Activated CD4-positive, CD25-positive, alpha-beta regulatory T cell treated with anti-CD3 and anti-CD28 coated beads, Interleukin-2, amount 50 U/mL, for 24 hours (primary cell): ENCODE results near the gene CERT1.
"Not testable (repeated sequence)": the region's sequence is repeated elsewhere in the genome, so short reads cannot be mapped to it uniquely, and the experiment has no call there.

ENCODE experiments used
- ATAC-seq, 2 donors: fragments of 150-1000 bp; cut with Tn5 transposase; one replicate each; pipeline ENCODE4 v1.10.0; 2021; ENCODE audit warnings: mild to moderate bottlenecking in 1 of 2, moderate library complexity in 1 of 2

CERT1 gene

GRCh38 chr5:75340714-75341478 is 170.5 kb downstream of the CERT1 start:
- ATAC-seq: no peak

- no peak for ATAC-seq
Measured at GRCh38 chr5:75338408-75338807, 173.0 kb downstream of the CERT1 start.

GRCh38 chr5:75337366-75338021 is 173.9 kb downstream of the CERT1 start:
- ATAC-seq: no peak

- peak; percentile 98 for ATAC-seq
Measured at GRCh38 chr5:75336615-75337336, 174.7 kb downstream of the CERT1 start, which contains the start of gene HMGCR. HMGCR (plus strand) TSS chr5:75337220; CDS start chr5:75342606, 5,386 bp downstream.

GRCh38 chr5:75335952-75336614 is 175.3 kb downstream of the CERT1 start:
- ATAC-seq: no peak

- ATAC-seq: no peak
Measured at GRCh38 chr5:75335486-75335885, 175.9 kb downstream of the CERT1 start.

GRCh38 chr5:75334413-75334812 is 177.0 kb downstream of the CERT1 start:
- ATAC-seq: not testable (repeated sequence)

- not testable (repeated sequence) for ATAC-seq
Measured at GRCh38 chr5:75333759-75334158, 177.7 kb downstream of the CERT1 start.

GRCh38 chr5:75331095-75332090 is 180.0 kb downstream of the CERT1 start:
- no peak for ATAC-seq

- no peak for ATAC-seq
Measured at GRCh38 chr5:75330404-75330803, 181.0 kb downstream of the CERT1 start.
